Thyroid gland (tissue), 4 donors: ENCODE results near the gene GSTO2. TPM values are rescaled to one million over a fixed set of nuclear protein-coding genes. Genes with fewer than 3 reads are reported as not detected.

Experiments used
- DNase-seq, 2 donors: peaks; one replicate each; pipeline ENCODE4 v3.0.0-alpha.2; 2019
- H3K27ac ChIP-seq, 3 donors: fragments of 200-600 bp; sonication (generic); 1 replicate in 2 of 3; 2 replicates in 1 of 3; pipeline ENCODE4 v1.5.1; 2016 to 2019; ENCODE audit warnings: mild to moderate bottlenecking in 1 of 3, moderate library complexity in 1 of 3
- H3K27me3 ChIP-seq: fragments of 200-600 bp; sonication (generic); one replicate; pipeline ENCODE4 v1.5.1; 2019
- H3K36me3 ChIP-seq, 2 donors: fragments of 200-600 bp; sonication (generic); one replicate each; pipeline ENCODE4 v1.5.1; 2016 to 2019
- H3K4me1 ChIP-seq, 2 donors: fragments of 200-600 bp; sonication (generic); one replicate each; pipeline ENCODE4 v1.5.1; 2017 to 2019
- H3K4me3 ChIP-seq, 3 donors: fragments of 200-600 bp; sonication (generic); replicated peaks in 1 of 3; 1 replicate in 2 of 3; 2 replicates in 1 of 3; pipeline ENCODE4 v1.5.1; 2016; ENCODE audit warnings: mild to moderate bottlenecking in 1 of 3
- H3K9me3 ChIP-seq: fragments of 200-600 bp; sonication (generic); one replicate; pipeline ENCODE4 v1.5.1; 2017
- POLR2A ChIP-seq, 2 donors: fragments of 450-650 bp; IDR thresholded peaks; one replicate each; pipeline ENCODE4 v1.6.1; 2017; ENCODE audit warnings: antibody characterized with exemption in 2 of 2, mild to moderate bottlenecking in 2 of 2, moderate library complexity in 1 of 2
- WGBS, 2 donors: methylation state at CpG; one replicate each; pipeline ENCODE4 v1.1.5; 2017; 5-methylcytosine and 5-hydroxymethylcytosine counted together
- intact Hi-C: fragments of 100-400 bp; cut with DNase I; formaldehyde crosslinking; loops from one replicate; pipeline ENCODE4 v1.15.1; 2023
- total RNA-seq, 4 donors: library from RNA; depleted of rRNA; stranded (reverse); fragments of >200 nt; gene quantifications; one replicate each; pipeline ENCODE4 v1.2.3, GENCODE V29; 2016
- TF ChIP-seq, protein P1 (sequence below), 6 experiments: fragments of 200-600 bp in 3 of 6; fragments of 450-650 bp in 3 of 6; sonication (generic) in 3 of 6; IDR thresholded peaks; one replicate each; pipeline ENCODE4 v1.5.1; 2016 to 2019; ENCODE audit warnings: antibody characterized with exemption in 6 of 6, mild to moderate bottlenecking in 2 of 6, inconsistent platforms in 1 of 6, moderate library complexity in 1 of 6

The GSTO2 gene
- total RNA-seq, 4 donors from 2014 or later: 7.5 to 16.3 (median 12.8) TPM

DNA sequence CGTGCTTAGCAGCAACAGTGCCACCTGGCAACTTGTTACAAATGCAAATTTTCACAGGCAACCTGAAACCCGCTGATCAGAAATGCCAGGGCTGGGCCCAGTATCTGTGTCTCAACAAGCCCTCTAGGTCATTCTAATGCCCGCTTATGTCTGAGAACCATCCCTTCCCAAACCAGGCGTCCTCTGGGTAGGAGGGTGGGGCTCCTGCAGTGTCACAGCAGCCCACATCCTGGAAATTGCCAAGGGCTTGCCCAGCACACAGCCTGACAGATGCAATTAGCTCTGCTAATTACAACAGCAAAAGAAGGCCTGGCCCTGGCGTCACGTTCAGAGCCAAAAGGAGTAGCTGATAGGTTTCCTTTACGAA lies 53.4 kb downstream of the GSTO2 start:
- 63 to 71% methylated on average over 7 of the region's 7 CpGs for WGBS, 2 donors
- H3K4me1 ChIP-seq: peaks cover 95 to 98% of the 10 kb centered on the region in 2 donors
- TF ChIP-seq, protein P1, sequence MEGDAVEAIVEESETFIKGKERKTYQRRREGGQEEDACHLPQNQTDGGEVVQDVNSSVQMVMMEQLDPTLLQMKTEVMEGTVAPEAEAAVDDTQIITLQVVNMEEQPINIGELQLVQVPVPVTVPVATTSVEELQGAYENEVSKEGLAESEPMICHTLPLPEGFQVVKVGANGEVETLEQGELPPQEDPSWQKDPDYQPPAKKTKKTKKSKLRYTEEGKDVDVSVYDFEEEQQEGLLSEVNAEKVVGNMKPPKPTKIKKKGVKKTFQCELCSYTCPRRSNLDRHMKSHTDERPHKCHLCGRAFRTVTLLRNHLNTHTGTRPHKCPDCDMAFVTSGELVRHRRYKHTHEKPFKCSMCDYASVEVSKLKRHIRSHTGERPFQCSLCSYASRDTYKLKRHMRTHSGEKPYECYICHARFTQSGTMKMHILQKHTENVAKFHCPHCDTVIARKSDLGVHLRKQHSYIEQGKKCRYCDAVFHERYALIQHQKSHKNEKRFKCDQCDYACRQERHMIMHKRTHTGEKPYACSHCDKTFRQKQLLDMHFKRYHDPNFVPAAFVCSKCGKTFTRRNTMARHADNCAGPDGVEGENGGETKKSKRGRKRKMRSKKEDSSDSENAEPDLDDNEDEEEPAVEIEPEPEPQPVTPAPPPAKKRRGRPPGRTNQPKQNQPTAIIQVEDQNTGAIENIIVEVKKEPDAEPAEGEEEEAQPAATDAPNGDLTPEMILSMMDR (IDR thresholded peaks at IDR 0.05): no peak
- TF ChIP-seq POLR2A (IDR thresholded peaks at IDR 0.05): no peak
- intact Hi-C loops: no loop called here
- no peak for DNase-seq
- H3K36me3 ChIP-seq: no peaks in the 10 kb centered on the region
- H3K9me3 ChIP-seq: no peaks in the 10 kb centered on the region
- H3K4me3 ChIP-seq: no peak overlapping the region
- peak overlapping the region in 2 of 3 donors; percentile 6 to 37 for H3K27ac ChIP-seq
- H3K27me3 ChIP-seq: no peaks in the 10 kb centered on the region

DNA sequence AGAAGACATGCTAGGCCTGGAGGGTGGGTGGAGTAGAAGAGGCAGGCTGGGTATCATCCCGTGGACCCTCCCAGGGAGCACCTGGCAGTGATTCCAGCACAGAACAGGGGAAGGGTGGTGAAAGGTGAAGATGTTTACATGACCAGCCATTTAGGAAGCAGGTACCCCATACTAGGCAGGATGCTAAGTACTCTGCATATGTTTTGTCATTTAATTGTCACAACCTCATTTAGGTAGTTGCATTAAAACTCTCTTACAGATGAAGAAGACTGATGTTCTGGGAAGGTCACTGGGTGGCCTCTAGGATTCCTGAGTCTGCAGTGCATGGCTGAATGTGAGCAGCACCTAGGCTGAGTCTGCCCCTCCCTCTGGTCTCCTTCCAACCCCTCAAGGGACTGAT lies 54.1 kb downstream of the GSTO2 start:
- H3K9me3 ChIP-seq: no peaks in the 10 kb centered on the region
- no peak overlapping the region for H3K4me3 ChIP-seq
- no peak for DNase-seq
- peak overlapping the region in 2 of 3 donors; percentile 6 to 37 for H3K27ac ChIP-seq
- no peak for TF ChIP-seq POLR2A (IDR thresholded peaks at IDR 0.05)
- TF ChIP-seq, protein P1 (IDR thresholded peaks at IDR 0.05): no peak
- H3K36me3 ChIP-seq: no peaks in the 10 kb centered on the region
- H3K4me1 ChIP-seq: peaks cover 95 to 98% of the 10 kb centered on the region in 2 donors
- 89 to 97% methylated on average over 1 of the region's 1 CpG for WGBS, 2 donors
- no peaks in the 10 kb centered on the region for H3K27me3 ChIP-seq
- intact Hi-C loops: no loop called here

DNA sequence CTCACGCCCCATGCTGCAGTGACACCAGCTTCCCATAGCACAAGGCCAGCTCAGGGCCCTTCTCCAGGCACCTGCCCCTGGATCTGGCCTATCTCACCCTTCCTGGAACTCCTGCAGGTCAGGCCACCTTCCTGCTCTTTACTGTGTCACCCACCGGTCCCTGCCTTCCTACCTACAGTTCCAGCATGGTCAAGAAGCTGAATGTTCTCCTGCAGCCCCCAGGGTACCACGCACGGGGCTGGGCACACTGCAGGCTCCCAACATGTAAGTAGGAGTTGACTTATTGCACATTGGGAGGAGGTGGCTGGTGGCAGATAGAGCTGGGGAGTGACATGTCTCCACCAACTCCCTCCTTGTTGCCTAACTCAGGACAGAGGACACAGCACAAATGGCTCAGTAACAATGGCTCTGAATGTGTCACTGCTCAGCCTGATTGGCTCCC lies 54.8 kb downstream of the GSTO2 start:
- H3K27ac ChIP-seq: peak overlapping the region in 2 of 3 donors; percentile 98 to 99
- H3K4me1 ChIP-seq: peaks cover 98 to 99% of the 10 kb centered on the region in 2 donors
- no peaks in the 10 kb centered on the region for H3K9me3 ChIP-seq
- 95 to 100% methylated on average over 4 of the region's 4 CpGs for WGBS, 2 donors
- no peak for DNase-seq
- intact Hi-C loops: no loop called here
- no peak overlapping the region for H3K4me3 ChIP-seq
- H3K27me3 ChIP-seq: no peaks in the 10 kb centered on the region
- H3K36me3 ChIP-seq: no peaks in the 10 kb centered on the region
- no peak for TF ChIP-seq POLR2A (IDR thresholded peaks at IDR 0.05)
- TF ChIP-seq, protein P1 (IDR thresholded peaks at IDR 0.05): no peak

DNA sequence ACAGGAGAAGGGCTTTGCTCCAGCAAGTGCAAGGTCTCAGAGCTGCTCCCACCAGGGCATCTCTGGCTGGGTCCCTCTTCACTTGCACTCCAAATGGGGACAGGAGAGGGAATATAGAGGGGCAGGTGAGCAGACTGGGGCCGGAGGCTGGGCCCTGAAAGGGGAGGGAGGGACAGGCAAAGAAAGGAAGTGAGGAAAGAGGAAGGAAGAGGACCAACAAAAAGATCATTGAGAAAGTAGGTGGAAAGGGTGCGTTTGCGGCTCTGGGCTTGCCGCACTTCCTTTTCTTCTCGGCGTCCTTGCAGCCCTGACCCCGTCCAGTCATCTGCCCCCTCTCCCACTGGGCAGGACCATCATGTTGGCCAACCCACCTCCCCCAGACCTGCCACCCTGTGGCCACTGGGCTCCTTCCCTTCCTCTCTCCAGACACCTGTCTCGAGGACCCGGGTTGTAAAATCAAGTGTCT lies 55.3 kb downstream of the GSTO2 start:
- H3K36me3 ChIP-seq: no peaks in the 10 kb centered on the region
- H3K4me1 ChIP-seq: peaks cover 98 to 99% of the 10 kb centered on the region in 2 donors
- TF ChIP-seq, protein P1 (IDR thresholded peaks at IDR 0.05): no peak
- TF ChIP-seq POLR2A (IDR thresholded peaks at IDR 0.05): no peak
- 70 to 75% methylated on average over 9 of the region's 9 CpGs for whole genome bisulfite sequencing, 2 donors
- H3K4me3 ChIP-seq: no peak overlapping the region
- intact Hi-C loops: no loop called here
- H3K9me3 ChIP-seq: no peaks in the 10 kb centered on the region
- H3K27ac ChIP-seq: peak overlapping the region; percentile 92 to 99 (median 98)
- no peak for DNase-seq
- no peaks in the 10 kb centered on the region for H3K27me3 ChIP-seq

DNA sequence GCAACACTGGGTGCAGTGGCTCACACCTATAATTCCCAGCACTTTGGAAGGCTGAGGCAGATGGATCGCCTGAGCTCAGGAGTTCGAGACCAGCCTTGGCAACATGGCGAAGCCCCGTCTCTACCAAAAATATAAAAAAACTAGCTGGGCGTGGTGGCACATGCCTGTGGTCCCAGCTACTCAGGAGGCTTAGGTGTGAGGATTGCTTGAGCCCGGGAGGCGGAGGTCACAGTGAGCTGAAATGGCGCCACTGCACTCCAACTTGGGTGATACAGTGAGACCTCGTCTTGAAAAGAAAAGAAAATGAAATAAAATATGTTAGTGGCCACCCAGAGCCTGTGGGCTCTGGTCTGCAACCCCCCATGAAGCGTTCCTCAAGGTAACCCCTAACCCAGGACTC lies 55.9 kb downstream of the GSTO2 start:
- TF ChIP-seq, protein P1 (IDR thresholded peaks at IDR 0.05): no peak
- no peak for TF ChIP-seq POLR2A (IDR thresholded peaks at IDR 0.05)
- Histone ChIP-seq H3K4me3 (no peak overlapping the region), H3K4me1 (peaks cover 98 to 99% of the 10 kb centered on the region in 2 donors), H3K36me3 (no peaks in the 10 kb centered on the region), H3K27me3 (no peaks in the 10 kb centered on the region), H3K9me3 (no peaks in the 10 kb centered on the region), H3K27ac (peak overlapping the region; percentile 92 to 99 (median 98))
- intact Hi-C loops: no loop called here
- 95 to 97% methylated on average over 10 of the region's 10 CpGs for WGBS, 2 donors
- no peak for DNase-seq
